ENCODE results near the gene POP4.

Gene POP4

DNA sequence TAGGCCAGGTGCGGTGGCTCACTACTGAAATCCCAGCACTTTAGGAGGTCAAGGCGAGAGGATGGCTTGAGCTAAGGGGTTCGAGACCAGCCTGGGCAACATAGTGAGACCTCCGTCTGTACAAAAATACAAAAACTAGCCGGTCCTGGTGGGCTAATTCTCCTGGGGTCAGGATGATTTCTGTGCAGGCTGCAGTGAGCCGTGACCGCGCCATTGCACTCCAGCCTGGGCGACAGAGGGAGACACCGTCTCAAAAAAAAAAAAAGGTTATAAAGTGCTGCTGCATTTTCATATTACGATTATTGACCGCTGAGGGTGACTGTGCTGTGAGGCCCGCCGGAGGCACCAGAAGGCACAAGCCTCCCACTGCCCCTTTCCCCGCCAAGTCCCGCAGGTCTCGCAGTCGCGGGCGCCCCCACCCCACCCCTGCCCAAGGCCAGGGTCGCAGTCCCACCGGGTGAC, 58.7 kb downstream of the POP4 start:
- H3K4me1 ChIP-seq (ENCODE audit: insufficient read depth, insufficient read length), result peaks cover 10% of the 10 kb centered on the region
- H3K27me3 ChIP-seq (ENCODE audit: insufficient read depth, insufficient read length), result peaks cover 5% of the 10 kb centered on the region
- peaks cover 6% of the 10 kb centered on the region for H3K36me3 ChIP-seq (ENCODE audit: insufficient read depth, insufficient read length, low read length)
- TF ChIP-seq YY1 (IDR thresholded peaks at IDR 0.05; ENCODE audit: insufficient read depth, insufficient read length), result no peak
- TF ChIP-seq ZNF274 (IDR thresholded peaks at IDR 0.05; ENCODE audit: low read depth, low read length), result no peak
- TF ChIP-seq SUZ12 (IDR thresholded peaks at IDR 0.05; ENCODE audit: extremely low read depth, insufficient read depth, insufficient read length), result no peak
- DNase-seq (ENCODE audit: low read depth, low spot score), result no peak
- no peaks in the 10 kb centered on the region for H3K9me3 ChIP-seq (ENCODE audit: insufficient read depth, low read length)
- H3K9ac ChIP-seq (ENCODE audit: insufficient read length, low read depth), result peak overlapping the region; percentile 42
- peak overlapping the region; percentile 55 for H3K4me3 ChIP-seq (ENCODE audit: insufficient read length, low read depth)

DNA sequence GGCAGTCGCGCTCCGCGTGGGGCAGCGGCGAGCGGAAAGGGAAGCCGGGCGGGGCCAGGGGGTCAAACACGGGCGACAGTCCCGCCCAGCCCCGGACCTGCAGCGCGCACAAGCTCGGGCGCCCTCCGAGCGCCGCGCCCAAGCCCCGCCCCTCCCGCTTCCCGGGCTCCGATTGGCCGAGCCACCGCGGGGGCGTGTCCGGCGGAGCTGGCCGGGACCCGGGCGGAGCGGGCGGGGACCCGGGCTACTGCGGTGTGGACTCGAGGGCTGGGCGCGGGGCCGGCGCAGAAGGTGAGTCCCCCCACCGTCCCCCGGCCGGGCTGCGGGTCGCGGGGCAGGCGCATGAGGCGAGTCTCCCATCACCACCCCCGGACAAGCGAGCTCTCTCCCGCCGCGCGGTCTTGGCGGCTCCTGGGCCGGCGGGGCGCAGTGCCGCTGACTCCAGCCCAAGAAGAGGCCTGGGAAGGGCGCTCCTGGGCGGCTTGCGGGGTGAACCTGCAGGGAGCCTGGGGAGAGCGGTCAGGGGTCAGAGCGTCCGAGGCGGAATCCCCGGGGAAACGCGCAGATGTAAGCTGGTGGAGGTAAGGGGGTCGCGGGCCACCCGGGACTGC, 59.2 kb downstream of the POP4 start, which contains the start of gene PLEKHF1:
Gene PLEKHF1 (plus strand): TSS at position 247 of the 611 bp plus-strand sequence. CDS start 8,379 bp downstream, outside the sequence.
- TF ChIP-seq SUZ12 (IDR thresholded peaks at IDR 0.05; ENCODE audit: extremely low read depth, insufficient read depth, insufficient read length) (no peak), YY1 (IDR thresholded peaks at IDR 0.05; ENCODE audit: insufficient read depth, insufficient read length) (no peak), ZNF274 (IDR thresholded peaks at IDR 0.05; ENCODE audit: low read depth, low read length) (no peak)
- Histone ChIP-seq H3K36me3 (ENCODE audit: insufficient read depth, insufficient read length, low read length) (peaks cover 6% of the 10 kb centered on the region), H3K9ac (ENCODE audit: insufficient read length, low read depth) (peak within 1 kb of the TSS; percentile 74), H3K9me3 (ENCODE audit: insufficient read depth, low read length) (no peaks in the 10 kb centered on the region), H3K4me3 (ENCODE audit: insufficient read length, low read depth) (peak within 1 kb of the TSS; percentile 55), H3K27me3 (ENCODE audit: insufficient read depth, insufficient read length) (peaks cover 5% of the 10 kb centered on the region), H3K4me1 (ENCODE audit: insufficient read depth, insufficient read length) (peaks cover 10% of the 10 kb centered on the region)
- DNase-seq (ENCODE audit: low read depth, low spot score), result peak; percentile 39

DNA sequence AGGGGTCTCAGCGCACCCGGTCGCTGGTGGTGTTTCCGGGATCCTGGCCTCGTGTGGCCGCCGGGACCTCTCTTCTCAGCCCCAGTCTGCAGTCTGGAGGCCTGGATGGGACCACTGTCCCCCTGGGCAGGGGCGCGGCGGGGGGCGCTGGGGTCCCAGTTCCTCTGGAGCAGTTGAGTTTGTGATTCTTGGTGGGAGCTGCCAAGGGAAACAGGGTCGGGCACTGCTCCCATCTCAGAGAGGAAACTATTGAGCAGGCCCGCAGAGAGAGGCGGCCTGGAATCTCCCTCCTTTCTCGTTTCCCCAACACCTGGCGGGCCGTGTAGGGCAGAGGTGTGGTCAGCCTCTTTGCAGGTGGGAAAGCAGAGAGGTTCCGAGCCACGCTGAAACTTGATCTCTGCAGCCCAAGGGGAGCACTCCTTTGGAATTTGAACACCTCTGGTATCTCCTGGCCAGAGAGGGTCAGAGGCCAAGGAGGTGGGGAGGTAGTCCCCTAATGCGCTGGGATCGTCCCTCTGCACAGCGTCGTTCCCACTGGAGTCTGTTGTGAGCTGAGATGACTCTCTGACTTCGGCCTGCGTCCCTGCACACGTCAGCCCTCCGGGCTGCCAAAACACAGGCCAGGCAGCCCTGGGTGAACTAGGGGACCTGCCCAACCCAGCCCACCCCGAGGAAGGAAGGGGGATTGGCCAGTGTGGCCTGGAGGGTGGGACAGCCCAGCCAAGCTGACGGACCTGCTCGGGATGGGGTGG, 59.9 kb downstream of the POP4 start:
- Histone ChIP-seq H3K27me3 (ENCODE audit: insufficient read depth, insufficient read length) (peaks cover 5% of the 10 kb centered on the region), H3K9ac (ENCODE audit: insufficient read length, low read depth) (peak overlapping the region; percentile 74), H3K4me3 (ENCODE audit: insufficient read length, low read depth) (peak overlapping the region; percentile 55), H3K9me3 (ENCODE audit: insufficient read depth, low read length) (no peaks in the 10 kb centered on the region), H3K36me3 (ENCODE audit: insufficient read depth, insufficient read length, low read length) (peaks cover 6% of the 10 kb centered on the region), H3K4me1 (ENCODE audit: insufficient read depth, insufficient read length) (peaks cover 10% of the 10 kb centered on the region)
- no peak for DNase-seq (ENCODE audit: low read depth, low spot score)
- TF ChIP-seq SUZ12 (IDR thresholded peaks at IDR 0.05; ENCODE audit: extremely low read depth, insufficient read depth, insufficient read length) (no peak), ZNF274 (IDR thresholded peaks at IDR 0.05; ENCODE audit: low read depth, low read length) (no peak), YY1 (IDR thresholded peaks at IDR 0.05; ENCODE audit: insufficient read depth, insufficient read length) (no peak)

Data from NT2/D1 (cell line).